CD4-positive, alpha-beta T cell treated with Interleukin-2 at 100 ng/mL for 4 hours (primary cell): ENCODE measurements around the gene FAM177B.

ENCODE experiments used
- DNase-seq: peaks from one replicate; pipeline ENCODE4 v3.0.0-alpha.2; 2020; ENCODE audit warnings: low spot score

FAM177B gene

DNA sequence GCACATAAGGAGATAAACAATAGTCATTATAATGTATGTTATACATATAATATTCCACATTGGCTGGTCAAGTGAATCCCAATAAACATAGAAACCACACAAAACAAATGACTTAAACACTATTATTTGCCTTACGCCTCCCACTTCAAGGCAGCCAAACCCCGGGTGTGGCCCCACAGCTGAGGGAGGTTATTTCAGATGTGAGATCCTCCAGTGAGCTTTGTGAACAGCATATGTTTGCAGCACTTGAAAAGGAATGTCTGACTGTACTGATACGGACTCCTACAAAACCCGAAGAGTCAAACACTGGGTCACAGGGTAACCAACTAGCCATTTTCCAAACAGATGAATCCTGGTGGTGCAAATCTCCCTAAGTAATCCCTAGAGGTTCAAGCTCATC lies 50.7 kb downstream of the FAM177B start:
- DNase-seq = no peak

- DNase-seq = no peak
Measured at GRCh38 chr1:222788402-222789156, 51.6 kb downstream of the FAM177B start.

GRCh38 chr1:222790115-222790514 lies 53.1 kb downstream of the FAM177B start:
- DNase-seq = no peak

- DNase-seq = no peak
Measured at GRCh38 chr1:222790520-222790919, 53.5 kb downstream of the FAM177B start.

GRCh38 chr1:222791006-222791710 lies 54.2 kb downstream of the FAM177B start:
- no peak for DNase-seq

GRCh38 chr1:222792744-222793143 lies 55.7 kb downstream of the FAM177B start:
- peak; percentile 19 for DNase-seq

DNA sequence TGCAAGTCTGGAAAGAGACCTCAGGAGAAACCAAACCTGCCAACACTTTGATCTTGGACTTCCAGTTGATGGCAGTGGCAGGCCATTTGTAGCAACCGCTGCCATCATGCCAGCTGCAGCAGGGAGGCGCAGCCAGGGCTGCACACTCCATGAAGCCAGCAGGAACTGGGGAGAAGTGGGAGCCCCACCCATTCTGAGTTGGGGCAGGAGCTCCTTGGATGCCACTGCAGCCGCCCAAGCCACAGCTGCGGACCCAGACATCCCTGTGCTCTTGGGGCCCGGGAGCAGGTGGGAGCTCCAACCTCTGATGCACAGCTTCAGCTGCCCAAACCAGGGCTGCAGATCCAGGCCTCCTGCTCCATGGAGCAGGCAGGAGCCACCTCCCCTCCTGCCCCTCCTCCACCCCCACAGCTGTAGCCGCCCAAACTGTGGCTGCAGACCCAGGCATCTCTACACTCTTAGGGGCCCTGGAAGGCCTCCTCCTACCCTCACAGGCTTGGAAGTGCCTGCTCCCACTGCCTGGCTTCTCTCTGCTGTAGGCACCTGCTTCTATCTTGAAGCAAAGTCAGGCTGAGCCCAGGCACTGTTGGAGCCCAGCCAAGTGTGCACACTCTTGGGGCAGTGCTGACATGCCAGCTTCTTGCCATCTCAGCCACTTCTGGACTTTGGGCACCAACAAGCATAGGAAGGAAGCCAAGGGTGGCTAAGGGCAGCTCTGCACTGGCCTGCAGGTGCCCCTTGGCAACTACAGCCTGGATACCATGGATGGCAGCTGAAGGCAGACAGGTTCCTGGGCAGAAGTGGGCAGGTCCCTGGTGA lies 57.9 kb downstream of the FAM177B start:
- DNase-seq = no peak

- DNase-seq = no peak
Measured at GRCh38 chr1:222798116-222798515, 61.1 kb downstream of the FAM177B start.

DNA sequence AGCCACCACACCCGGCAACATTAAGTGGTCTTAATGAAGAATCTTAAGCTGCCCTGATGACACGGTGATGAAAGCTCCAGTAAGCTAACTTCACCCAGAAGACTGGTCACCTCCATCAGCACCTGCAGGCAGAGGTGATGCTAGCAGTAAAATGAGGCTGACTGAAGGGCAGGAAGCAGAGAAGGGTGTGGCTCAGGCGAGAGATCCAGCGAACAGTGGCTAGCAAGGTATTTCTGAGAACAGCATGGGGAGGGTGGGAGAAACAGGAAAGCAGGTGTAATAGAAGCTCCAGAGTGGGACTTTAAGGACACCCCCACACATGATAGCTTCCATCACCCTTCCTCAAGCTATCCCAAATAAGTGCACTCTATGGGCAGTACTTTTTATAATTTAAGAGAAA lies 62.0 kb downstream of the FAM177B start:
- no peak for DNase-seq
